GM12878 (cell line): ENCODE results near the gene GYS2. TPM values are rescaled to one million over a fixed set of nuclear protein-coding genes. Genes with fewer than 3 reads are reported as not detected.

Experiments used
- ATAC-seq: fragments of 200-7000 bp; cut with Tn5 transposase; 3 replicates; pipeline ENCODE4 v1.9.1; 2020; ENCODE audit warnings: mild to moderate bottlenecking, moderate library complexity
- BruUV-seq: library from RNA; stranded (reverse); fragments of 400-500 nt; replicated peaks from 2 replicates; lab custom pipeline; 2021; lab: Mats Ljungman, UMichigan
- CTCF ChIA-PET: fragments of 300-600 bp; sonication (Branson Sonifier 250); formaldehyde crosslinking; extraction: SDS; loops from one replicate; lab custom pipeline; 2021; ENCODE audit warnings: inconsistent platforms; lab: Yijun Ruan, JAX
- POLR2A ChIA-PET: fragments of 350-600 bp; formaldehyde crosslinking; extraction: SDS; loops from one replicate; lab custom pipeline; 2021; ENCODE audit warnings: inconsistent platforms; lab: Charles Lee
- RAD21 ChIA-PET: fragments of 300-600 bp; sonication (Branson Sonifier 250); formaldehyde crosslinking; loops from one replicate; lab custom pipeline; 2023; ENCODE audit warnings: antibody characterized with exemption; ENCODE audit not compliant: unreplicated experiment; lab: Charles Lee
- SMC1A ChIA-PET: fragments of 300-600 bp; sonication (Branson Sonifier 250); formaldehyde crosslinking; loops from one replicate; lab custom pipeline; 2023; ENCODE audit not compliant: unreplicated experiment, uncharacterized antibody; lab: Charles Lee
- DNase-seq: peaks from one replicate; pipeline ENCODE4 v3.0.0-alpha.2; 2011; ENCODE audit warnings: low read depth, low spot score
- FAIRE-seq: peaks from 3 replicates; lab custom pipeline; 2011; peaks lifted over from hg19 to GRCh38; lab: Jason Lieb, UNC
- H2AFZ ChIP-seq: 2 replicates; pipeline ENCODE4 v1.6.0; 2011; ENCODE audit warnings: low read depth, low read length, control low read depth; ENCODE audit not compliant: control insufficient read depth
- H3K27ac ChIP-seq: 2 replicates; pipeline ENCODE4 v1.5.1; 2011; ENCODE audit warnings: control low read depth; ENCODE audit not compliant: control insufficient read depth, insufficient read depth
- H3K27me3 ChIP-seq, 2 experiments: replicated peaks in 1 of 2; 2 replicates each; pipeline versions ENCODE4 v1.6.0 to v1.6.1; 2011; ENCODE audit warnings: low read length in 1 of 2; ENCODE audit not compliant: control insufficient read depth in 2 of 2, insufficient read depth in 2 of 2
- H3K36me3 ChIP-seq, 2 experiments: 2 replicates each; pipeline ENCODE4 v1.5.1; 2011; ENCODE audit warnings: low read length in 1 of 2; ENCODE audit not compliant: control insufficient read depth in 2 of 2, insufficient read depth in 2 of 2
- H3K4me1 ChIP-seq: 2 replicates; pipeline ENCODE4 v1.6.1; 2011; ENCODE audit warnings: mild to moderate bottlenecking, low read length, moderate library complexity, mixed read lengths; ENCODE audit not compliant: control insufficient read depth, insufficient read depth
- H3K4me2 ChIP-seq: 2 replicates; pipeline ENCODE4 v1.6.0; 2011; ENCODE audit warnings: control low read depth; ENCODE audit not compliant: control insufficient read depth, insufficient read depth
- H3K4me3 ChIP-seq: fragments of 200-600 bp; sonication (generic); 2 replicates; pipeline ENCODE4 v1.5.1; 2016
- H3K79me2 ChIP-seq: 2 replicates; pipeline ENCODE4 v1.6.0; 2011; ENCODE audit warnings: low read length; ENCODE audit not compliant: control insufficient read depth, insufficient read depth
- H3K9ac ChIP-seq: 2 replicates; pipeline ENCODE4 v1.8.0; 2011; ENCODE audit warnings: low read length, control low read depth, mixed read lengths; ENCODE audit not compliant: control insufficient read depth, insufficient read depth
- H3K9me3 ChIP-seq: replicated peaks from 3 replicates; pipeline ENCODE4 v1.5.1; 2011; ENCODE audit warnings: mild to moderate bottlenecking, low read length; ENCODE audit not compliant: control insufficient read depth, insufficient read depth
- H4K20me1 ChIP-seq: 2 replicates; pipeline ENCODE4 v1.6.0; 2011; ENCODE audit not compliant: control insufficient read depth, insufficient read depth
- ASH2L ChIP-seq: fragments of 300-600, 200-600 bp; sonication (generic); IDR thresholded peaks from 2 replicates; pipeline ENCODE4 v1.6.1; 2017; ENCODE audit warnings: low read depth, mild to moderate bottlenecking, borderline replicate concordance
- ATF7 ChIP-seq: fragments of 450-650 bp; IDR thresholded peaks from 2 replicates; pipeline ENCODE4 v1.6.1; 2016; ENCODE audit warnings: low read depth, mild to moderate bottlenecking
- BHLHE40 ChIP-seq, 2 experiments: fragments of 450-650 bp in 1 of 2; IDR thresholded peaks; 2 replicates each; pipeline ENCODE4 v1.6.1; 2011 to 2017; ENCODE audit warnings: low read depth in 2 of 2, borderline replicate concordance in 1 of 2, improper control_type of control experiment in 1 of 2, low read length in 1 of 2, mild to moderate bottlenecking in 1 of 2
- FOS ChIP-seq: IDR thresholded peaks from 3 replicates; pipeline ENCODE4 v1.6.1; 2011; ENCODE audit warnings: borderline replicate concordance; ENCODE audit not compliant: insufficient read length; ENCODE audit errors: extremely low read depth
- NBN ChIP-seq: fragments of 450-650 bp; IDR thresholded peaks from 2 replicates; pipeline ENCODE4 v1.6.1; 2016
- SIX5 ChIP-seq: IDR thresholded peaks from 2 replicates; pipeline ENCODE4 v1.6.1; 2011; ENCODE audit warnings: mild to moderate bottlenecking, low read depth, low read length, moderate library complexity; ENCODE audit not compliant: severe bottlenecking
- TAF1 ChIP-seq: IDR thresholded peaks from 2 replicates; pipeline ENCODE4 v1.6.1; 2011; ENCODE audit warnings: mild to moderate bottlenecking, low read depth, low read length, borderline replicate concordance
- WGBS: methylation state at CpG from one replicate; pipeline ENCODE4 v1.1.6; 2016; ENCODE audit warnings: low lambda C conversion rate; ENCODE audit not compliant: insufficient replicate concordance, insufficient coverage; ENCODE audit errors: missing lambda C conversion rate; 5-methylcytosine and 5-hydroxymethylcytosine counted together
- in situ Hi-C: fragments of 300-500 bp; cut with MboI; formaldehyde crosslinking; loops from 9 replicates; pipeline ENCODE4 v1.14.3; 2018; ENCODE audit warnings: mixed read lengths
- intact Hi-C: fragments of 100-400 bp; cut with micrococcal nuclease; formaldehyde crosslinking; loops from one replicate; pipeline ENCODE4 v1.14.2; 2022; ENCODE audit not compliant: unreplicated experiment
- polyA plus RNA-seq, 11 experiments: library from polyadenylated mRNA; depleted of rRNA in 4 of 11; unstranded in 6 of 11; stranded (reverse) in 5 of 11; fragments of >200 nt; fragmentation: Nextera tagmentation in 4 of 11; fragmentation: Illumina TruSeq in 1 of 11; extraction: Ambion mirVana in 4 of 11; extraction: Trizol in 1 of 11; gene quantifications; 1 replicate in 1 of 11; 2 replicates in 10 of 11; pipeline versions ENCODE4 v1.2.1 to v1.2.3, GENCODE V29; 2011 to 2016; ENCODE audit warnings: inconsistent platforms in 2 of 11, missing spikeins in 2 of 11, low read depth in 1 of 11
- total RNA-seq, 4 experiments: library from RNA; depleted of rRNA in 3 of 4; stranded (reverse); fragments of >200 nt in 3 of 4; fragmentation: Illumina TruSeq in 1 of 4; extraction: Trizol in 1 of 4; gene quantifications; 2 replicates each; pipeline versions ENCODE4 v1.2.1 to v1.2.3, GENCODE V29; 2013 to 2021
- TF ChIP-seq, protein P1 (sequence below): fragments of 450-650 bp; formaldehyde crosslinking; IDR thresholded peaks from 2 replicates; pipeline ENCODE4 v1.4.0; 2020; ENCODE audit warnings: mild to moderate bottlenecking, moderate library complexity
- TF ChIP-seq, protein P2 (sequence below): IDR thresholded peaks from 2 replicates; pipeline ENCODE4 v1.6.1; 2011; ENCODE audit warnings: borderline replicate concordance, low read depth, mild to moderate bottlenecking, moderate library complexity, mixed read lengths, low read length; ENCODE audit not compliant: insufficient read depth; ENCODE audit errors: extremely low read length
- TF ChIP-seq, protein P3 (sequence below): fragments of 450-650 bp; IDR thresholded peaks from 2 replicates; pipeline ENCODE4 v1.6.1; 2017; ENCODE audit warnings: mild to moderate bottlenecking, low read depth, inconsistent platforms; ENCODE audit not compliant: poor library complexity, severe bottlenecking

The GYS2 gene
- total and polyA plus RNA-seq, 10 of the 15 experiments (the other 5 are each of a cell fraction or from before 2014, with no cell fraction given), result not detected

DNA sequence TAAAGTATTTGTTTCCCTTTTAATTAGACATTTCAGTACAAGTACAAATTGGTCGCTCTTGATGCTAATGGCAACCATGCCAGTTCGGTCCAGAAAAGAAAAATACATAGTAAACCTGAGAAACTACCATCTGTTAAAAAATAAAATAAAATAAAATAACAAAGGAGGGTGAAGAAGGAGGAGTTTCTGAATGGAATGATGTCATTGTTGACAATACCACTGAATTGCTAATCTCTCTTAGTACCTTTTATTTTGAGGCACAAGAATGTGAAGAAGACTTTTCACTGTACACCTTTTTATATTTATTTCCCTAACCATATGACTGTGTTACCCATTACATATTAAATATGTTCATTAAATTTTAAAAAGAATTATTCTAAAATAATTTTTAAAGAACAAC, 59.1 kb downstream of the GYS2 start:
- H3K9me3 ChIP-seq, result no peaks in the 10 kb centered on the region
- no peaks in the 10 kb centered on the region for H3K36me3 ChIP-seq
- H2AFZ ChIP-seq, result no peak overlapping the region
- no peaks in the 10 kb centered on the region for H4K20me1 ChIP-seq
- no peak overlapping the region for H3K27ac ChIP-seq
- no peak for FAIRE-seq
- H3K27me3 ChIP-seq, result no peaks in the 10 kb centered on the region
- DNase-seq, result no peak
- ChIA-PET CTCF (no interaction called here), POLR2A (no interaction called here), SMC1A (no interaction called here), RAD21 (no interaction called here)
- no peak overlapping the region for H3K4me3 ChIP-seq
- H3K79me2 ChIP-seq, result no peaks in the 10 kb centered on the region
- ATAC-seq, result no peak
- intact Hi-C loops (no loop called here), in situ Hi-C loops (no loop called here)
- H3K9ac ChIP-seq, result no peak overlapping the region
- H3K4me1 ChIP-seq, result no peaks in the 10 kb centered on the region
- WGBS, result 27% methylated on average over 2 of the region's 2 CpGs
- BruUV-seq, result no TSS peak
- H3K4me2 ChIP-seq, result no peak overlapping the region
- TF ChIP-seq ATF7 (0 out of 2 replicates have a peak, but pooled peaks have one; percentile 37), TAF1 (no peak), BHLHE40 (IDR thresholded peaks at IDR 0.05; ENCODE audit: borderline replicate concordance in 1 of 2, low read depth in 2 of 2, low read length in 1 of 2) (no peak)

DNA sequence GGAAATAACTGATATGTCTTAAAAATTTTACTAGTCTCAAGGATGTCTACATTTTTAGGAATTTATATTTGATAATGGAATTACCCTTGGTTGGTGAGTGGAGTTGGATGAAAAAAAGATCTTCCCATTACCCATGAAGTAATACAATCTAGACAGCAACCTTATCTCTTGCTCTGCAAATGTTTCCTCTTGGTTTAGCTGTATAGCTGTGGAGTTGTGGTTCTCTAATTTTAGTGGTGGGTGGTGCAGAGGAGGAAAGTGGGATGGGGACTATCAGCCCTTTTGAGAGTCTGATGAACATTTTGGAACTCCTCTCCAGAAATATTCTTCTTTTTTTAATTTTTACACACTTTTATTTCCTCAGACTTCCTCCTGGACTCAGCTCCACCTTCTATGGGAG, 61.5 kb downstream of the GYS2 start:
- CTCF ChIA-PET, result no interaction called here
- TF ChIP-seq SIX5, result no peak
- TF ChIP-seq, protein P1, sequence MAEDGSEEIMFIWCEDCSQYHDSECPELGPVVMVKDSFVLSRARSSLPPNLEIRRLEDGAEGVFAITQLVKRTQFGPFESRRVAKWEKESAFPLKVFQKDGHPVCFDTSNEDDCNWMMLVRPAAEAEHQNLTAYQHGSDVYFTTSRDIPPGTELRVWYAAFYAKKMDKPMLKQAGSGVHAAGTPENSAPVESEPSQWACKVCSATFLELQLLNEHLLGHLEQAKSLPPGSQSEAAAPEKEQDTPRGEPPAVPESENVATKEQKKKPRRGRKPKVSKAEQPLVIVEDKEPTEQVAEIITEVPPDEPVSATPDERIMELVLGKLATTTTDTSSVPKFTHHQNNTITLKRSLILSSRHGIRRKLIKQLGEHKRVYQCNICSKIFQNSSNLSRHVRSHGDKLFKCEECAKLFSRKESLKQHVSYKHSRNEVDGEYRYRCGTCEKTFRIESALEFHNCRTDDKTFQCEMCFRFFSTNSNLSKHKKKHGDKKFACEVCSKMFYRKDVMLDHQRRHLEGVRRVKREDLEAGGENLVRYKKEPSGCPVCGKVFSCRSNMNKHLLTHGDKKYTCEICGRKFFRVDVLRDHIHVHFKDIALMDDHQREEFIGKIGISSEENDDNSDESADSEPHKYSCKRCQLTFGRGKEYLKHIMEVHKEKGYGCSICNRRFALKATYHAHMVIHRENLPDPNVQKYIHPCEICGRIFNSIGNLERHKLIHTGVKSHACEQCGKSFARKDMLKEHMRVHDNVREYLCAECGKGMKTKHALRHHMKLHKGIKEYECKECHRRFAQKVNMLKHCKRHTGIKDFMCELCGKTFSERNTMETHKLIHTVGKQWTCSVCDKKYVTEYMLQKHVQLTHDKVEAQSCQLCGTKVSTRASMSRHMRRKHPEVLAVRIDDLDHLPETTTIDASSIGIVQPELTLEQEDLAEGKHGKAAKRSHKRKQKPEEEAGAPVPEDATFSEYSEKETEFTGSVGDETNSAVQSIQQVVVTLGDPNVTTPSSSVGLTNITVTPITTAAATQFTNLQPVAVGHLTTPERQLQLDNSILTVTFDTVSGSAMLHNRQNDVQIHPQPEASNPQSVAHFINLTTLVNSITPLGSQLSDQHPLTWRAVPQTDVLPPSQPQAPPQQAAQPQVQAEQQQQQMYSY (CRISPR knock-in tag), result no peak
- TF ChIP-seq, protein P2, sequence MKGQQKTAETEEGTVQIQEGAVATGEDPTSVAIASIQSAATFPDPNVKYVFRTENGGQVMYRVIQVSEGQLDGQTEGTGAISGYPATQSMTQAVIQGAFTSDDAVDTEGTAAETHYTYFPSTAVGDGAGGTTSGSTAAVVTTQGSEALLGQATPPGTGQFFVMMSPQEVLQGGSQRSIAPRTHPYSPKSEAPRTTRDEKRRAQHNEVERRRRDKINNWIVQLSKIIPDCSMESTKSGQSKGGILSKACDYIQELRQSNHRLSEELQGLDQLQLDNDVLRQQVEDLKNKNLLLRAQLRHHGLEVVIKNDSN, result no peak
- no peak for TF ChIP-seq FOS
- TF ChIP-seq NBN, result no peak
- no peak for TF ChIP-seq ASH2L
- TF ChIP-seq, protein P3, sequence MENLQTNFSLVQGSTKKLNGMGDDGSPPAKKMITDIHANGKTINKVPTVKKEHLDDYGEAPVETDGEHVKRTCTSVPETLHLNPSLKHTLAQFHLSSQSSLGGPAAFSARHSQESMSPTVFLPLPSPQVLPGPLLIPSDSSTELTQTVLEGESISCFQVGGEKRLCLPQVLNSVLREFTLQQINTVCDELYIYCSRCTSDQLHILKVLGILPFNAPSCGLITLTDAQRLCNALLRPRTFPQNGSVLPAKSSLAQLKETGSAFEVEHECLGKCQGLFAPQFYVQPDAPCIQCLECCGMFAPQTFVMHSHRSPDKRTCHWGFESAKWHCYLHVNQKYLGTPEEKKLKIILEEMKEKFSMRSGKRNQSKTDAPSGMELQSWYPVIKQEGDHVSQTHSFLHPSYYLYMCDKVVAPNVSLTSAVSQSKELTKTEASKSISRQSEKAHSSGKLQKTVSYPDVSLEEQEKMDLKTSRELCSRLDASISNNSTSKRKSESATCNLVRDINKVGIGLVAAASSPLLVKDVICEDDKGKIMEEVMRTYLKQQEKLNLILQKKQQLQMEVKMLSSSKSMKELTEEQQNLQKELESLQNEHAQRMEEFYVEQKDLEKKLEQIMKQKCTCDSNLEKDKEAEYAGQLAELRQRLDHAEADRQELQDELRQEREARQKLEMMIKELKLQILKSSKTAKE, result no peak

More for the DNA sequence above, 61.5 kb downstream of the GYS2 start:
- no peak overlapping the region for H3K9ac ChIP-seq
- no peaks in the 10 kb centered on the region for H3K27me3 ChIP-seq
- H3K27ac ChIP-seq, result no peak overlapping the region
- in situ Hi-C loops, result no loop called here
- no peak overlapping the region for H2AFZ ChIP-seq
- ChIA-PET RAD21 (no interaction called here), SMC1A (no interaction called here), POLR2A (interaction anchor here (0.6 kb wide), 1 partner anchor 33 kb away, joined by 4 read pairs; no protein-coding TSS in a partner anchor)
- H4K20me1 ChIP-seq, result no peaks in the 10 kb centered on the region
- no peaks in the 10 kb centered on the region for H3K79me2 ChIP-seq
- ATAC-seq (no peak), DNase-seq (no peak), FAIRE-seq (no peak)
- H3K9me3 ChIP-seq, result no peaks in the 10 kb centered on the region
- H3K36me3 ChIP-seq, result no peaks in the 10 kb centered on the region
- no peak overlapping the region for H3K4me2 ChIP-seq
- H3K4me1 ChIP-seq, result no peaks in the 10 kb centered on the region
- no peak overlapping the region for H3K4me3 ChIP-seq
- intact Hi-C loops, result no loop called here
- no TSS peak for BruUV-seq
